Panc1 (cell line): ENCODE data around the gene RAB4A. TPM values are rescaled to one million over a fixed set of nuclear protein-coding genes. Genes with fewer than 3 reads are reported as not detected.

Experiments used
- ATAC-seq: fragments of 200-7000 bp; cut with Tn5 transposase; 2 replicates; pipeline ENCODE4 v1.9.1; 2020; ENCODE audit warnings: mild to moderate bottlenecking, moderate library complexity
- Bru-seq: library from RNA; stranded (reverse); fragments of 400-500 nt; gene quantifications from one replicate; lab custom pipeline; 2021; lab: Mats Ljungman, UMichigan
- BruChase-seq, 2 experiments: library from RNA; stranded (reverse); fragments of 400-500 nt; gene quantifications; one replicate each; lab custom pipeline; 2021; lab: Mats Ljungman, UMichigan
- BruUV-seq: library from RNA; stranded (reverse); fragments of 400-500 nt; replicated peaks from 2 replicates; lab custom pipeline; 2021; lab: Mats Ljungman, UMichigan
- CTCF ChIA-PET: fragments of 300-600 bp; sonication (Branson Sonifier 250); formaldehyde crosslinking; loops from one replicate; lab custom pipeline; 2022; ENCODE audit warnings: antibody characterized with exemption; lab: Charles Lee
- POLR2A ChIA-PET: fragments of 300-600 bp; sonication (Branson Sonifier 250); formaldehyde crosslinking; loops from one replicate; lab custom pipeline; 2022; ENCODE audit warnings: antibody characterized with exemption; lab: Charles Lee
- DNase-seq: peaks from one replicate; pipeline ENCODE4 v3.0.0-alpha.2; 2010; ENCODE audit warnings: low read depth, low spot score
- H3K27ac ChIP-seq: 2 replicates; pipeline ENCODE4 v1.5.1; 2011; ENCODE audit warnings: mild to moderate bottlenecking, low read length, inconsistent platforms
- H3K27me3 ChIP-seq: fragments of 200-500 bp; sonication (Bioruptor generic); 2 replicates; pipeline ENCODE4 v1.6.0; 2014; ENCODE audit warnings: low read length, inconsistent platforms; ENCODE audit not compliant: control insufficient read depth, insufficient read depth
- H3K36me3 ChIP-seq: fragments of 200-500 bp; sonication (Bioruptor generic); 2 replicates; pipeline ENCODE4 v1.5.1; 2014; ENCODE audit warnings: inconsistent platforms, mild to moderate bottlenecking, low read length, moderate library complexity; ENCODE audit not compliant: control insufficient read depth, insufficient read depth
- H3K4me1 ChIP-seq: 2 replicates; pipeline ENCODE4 v1.5.1; 2011; ENCODE audit warnings: inconsistent platforms, mild to moderate bottlenecking, low read length, moderate library complexity; ENCODE audit not compliant: control insufficient read depth, insufficient read depth
- H3K4me3 ChIP-seq, 2 experiments: 2 replicates each; pipeline ENCODE4 v1.5.1; 2011 to 2012; ENCODE audit warnings: low read depth in 2 of 2, low read length in 2 of 2, mild to moderate bottlenecking in 2 of 2, inconsistent platforms in 1 of 2, moderate library complexity in 1 of 2
- H3K9me3 ChIP-seq: fragments of 200-500 bp; sonication (Bioruptor generic); 2 replicates; pipeline ENCODE4 v1.5.1; 2014; ENCODE audit warnings: low read depth, mild to moderate bottlenecking, inconsistent platforms, low read length, moderate library complexity; ENCODE audit not compliant: control insufficient read depth, insufficient read depth
- CTCF ChIP-seq: fragments of 450-650 bp; IDR thresholded peaks from 2 replicates; pipeline ENCODE4 v1.5.1; 2017; ENCODE audit warnings: mild to moderate bottlenecking
- POLR2AphosphoS5 ChIP-seq: IDR thresholded peaks from 2 replicates; pipeline ENCODE4 v1.6.1; 2012; ENCODE audit warnings: mild to moderate bottlenecking, low read depth, low read length, moderate library complexity
- REST ChIP-seq, 2 experiments: IDR thresholded peaks; 2 replicates each; pipeline ENCODE4 v1.6.1; 2011 to 2012; ENCODE audit warnings: low read depth in 2 of 2, control low read depth in 1 of 2, low read length in 1 of 2, mild to moderate bottlenecking in 1 of 2, moderate library complexity in 1 of 2; ENCODE audit not compliant: insufficient read depth in 1 of 2
- SIN3A ChIP-seq: IDR thresholded peaks from 2 replicates; pipeline ENCODE4 v1.6.1; 2012; ENCODE audit warnings: low read depth, mild to moderate bottlenecking, low read length, moderate library complexity, borderline replicate concordance; ENCODE audit not compliant: insufficient read depth
- TCF7L2 ChIP-seq: IDR thresholded peaks from 2 replicates; pipeline ENCODE4 v1.6.1; 2011; ENCODE audit warnings: mild to moderate bottlenecking, low read depth, low read length, inconsistent platforms
- in situ Hi-C: cut with HindIII; loops from 2 replicates; pipeline ENCODE4 v1.10.0; 2016; ENCODE audit warnings: low sequenced_read_pairs, low pct_unique_long_range_greater_than_20kb
- intact Hi-C: fragments of 100-400 bp; cut with micrococcal nuclease; formaldehyde crosslinking; loops from one replicate; pipeline ENCODE4 v1.10.0; 2022; ENCODE audit not compliant: unreplicated experiment
- long read RNA-seq: library from polyadenylated mRNA; unstranded; transcript quantifications from one replicate; pipeline ENCODE4 v2.0.0, GENCODE V29; 2021; ENCODE audit not compliant: unreplicated experiment
- polyA plus RNA-seq: library from polyadenylated mRNA; unstranded; fragments of >200 nt; gene quantifications from one replicate; pipeline ENCODE4 v1.2.1, GENCODE V29; 2012; ENCODE audit warnings: missing spikeins; ENCODE audit not compliant: insufficient read length
- total RNA-seq: library from RNA; stranded (reverse); gene quantifications from one replicate; pipeline ENCODE4 v1.2.1, GENCODE V29; 2021; ENCODE audit not compliant: unreplicated experiment

RAB4A gene
- 73.0 TPM for total RNA-seq
- 60.4 TPM for polyA plus RNA-seq
- Bru-seq, nascent RNA, result percentile 84 among the genes with signal in this experiment
- percentile 77 among the genes with signal in this experiment for BruChase-seq, experiment 1, labeled RNA remaining after a 2-hour chase
- BruChase-seq, experiment 2, labeled RNA remaining after a 6-hour chase, result percentile 80 among the genes with signal in this experiment
- long read RNA-seq, transcript RAB4A-201 (8 exons, 2,966 nt), result major isoform, 69 of 96 reads
- long read RNA-seq, partial matches to known transcripts, result 17 of 96 reads
- long read RNA-seq, other reads (novel, unspliced or antisense), result 10 of 96 reads

- no TSS peak for BruUV-seq
- no peak for TF ChIP-seq REST (IDR thresholded peaks at IDR 0.05; ENCODE audit: insufficient read depth in 1 of 2, low read depth in 2 of 2, low read length in 1 of 2)
- TF ChIP-seq SIN3A, result 0 out of 2 replicates have a peak, but pooled peaks have one; percentile 47
- TF ChIP-seq POLR2AphosphoS5, result 0 out of 2 replicates have a peak, but pooled peaks have one; percentile 19
- H3K27me3 ChIP-seq, result no peaks in the 10 kb centered on the region
- peaks cover 28% of the 10 kb centered on the region for H3K4me1 ChIP-seq
- peak within 1 kb of the TSS; percentile 93 for H3K27ac ChIP-seq
- peak; percentile 96 for ATAC-seq
- in situ Hi-C loops (no loop called here), intact Hi-C loops (no loop called here)
- POLR2A ChIA-PET, result interaction anchor here (0.6 to 0.7 kb wide), 2 partner anchors 72 to 823 kb away, joined by 3 read pairs; partner anchors contain the start of gene CCSAP
- H3K4me3 ChIP-seq, result peak within 1 kb of the TSS; percentile 78 to 95
- no peaks in the 10 kb centered on the region for H3K9me3 ChIP-seq
- CTCF ChIA-PET, result interaction anchor here (0.6 to 0.8 kb wide), 2 partner anchors 42 to 253 kb away, joined by 7 to 11 read pairs; no protein-coding TSS in a partner anchor
- no peak for DNase-seq
- H3K36me3 ChIP-seq, result no peaks in the 10 kb centered on the region
Measured at GRCh38 chr1:229270547-229271447, at the start of gene RAB4A. Gene RAB4A, plus strand, starts transcription at chr1:229271111. Its CDS starts 229 bp downstream, at chr1:229271340.

- intact Hi-C loops, result no loop called here
- ChIA-PET CTCF (no interaction called here), POLR2A (interaction anchor here (0.7 kb wide), 1 partner anchor 132 kb away, joined by 7 read pairs; no protein-coding TSS in a partner anchor)
- Histone ChIP-seq H3K27me3 (no peaks in the 10 kb centered on the region), H3K4me3 (no peak overlapping the region), H3K4me1 (peaks cover 8% of the 10 kb centered on the region), H3K9me3 (no peaks in the 10 kb centered on the region), H3K36me3 (no peaks in the 10 kb centered on the region), H3K27ac (no peak overlapping the region)
- in situ Hi-C loops, result no loop called here
- ATAC-seq (no peak), DNase-seq (no peak)
- no peak for TF ChIP-seq REST (IDR thresholded peaks at IDR 0.05; ENCODE audit: insufficient read depth in 1 of 2, low read depth in 2 of 2, low read length in 1 of 2)
- TF ChIP-seq POLR2AphosphoS5, result no peak
- TF ChIP-seq CTCF, result no peak
- no peak for TF ChIP-seq SIN3A
- TF ChIP-seq TCF7L2, result no peak
- BruUV-seq, result no TSS peak
Measured at GRCh38 chr1:229222081-229222480, 48.8 kb upstream of the RAB4A start.
